Epithelial cell of esophagus (primary cell): ENCODE measurements around the gene PTPN18.

Source experiments
- DNase-seq: peaks from one replicate; pipeline ENCODE4 v3.0.0; 2010; ENCODE audit warnings: low read depth
- H3K4me3 ChIP-seq: 2 replicates; pipeline ENCODE4 v1.5.1; 2011; ENCODE audit warnings: mild to moderate bottlenecking, low read length, control low read depth
- TF ChIP-seq, protein P1 (sequence below): IDR thresholded peaks from 2 replicates; pipeline ENCODE4 v1.5.1; 2011; ENCODE audit warnings: low read depth, mild to moderate bottlenecking, low read length, control low read depth, inconsistent platforms; ENCODE audit not compliant: insufficient read depth; ENCODE audit errors: missing control alignments

The PTPN18 gene

DNA sequence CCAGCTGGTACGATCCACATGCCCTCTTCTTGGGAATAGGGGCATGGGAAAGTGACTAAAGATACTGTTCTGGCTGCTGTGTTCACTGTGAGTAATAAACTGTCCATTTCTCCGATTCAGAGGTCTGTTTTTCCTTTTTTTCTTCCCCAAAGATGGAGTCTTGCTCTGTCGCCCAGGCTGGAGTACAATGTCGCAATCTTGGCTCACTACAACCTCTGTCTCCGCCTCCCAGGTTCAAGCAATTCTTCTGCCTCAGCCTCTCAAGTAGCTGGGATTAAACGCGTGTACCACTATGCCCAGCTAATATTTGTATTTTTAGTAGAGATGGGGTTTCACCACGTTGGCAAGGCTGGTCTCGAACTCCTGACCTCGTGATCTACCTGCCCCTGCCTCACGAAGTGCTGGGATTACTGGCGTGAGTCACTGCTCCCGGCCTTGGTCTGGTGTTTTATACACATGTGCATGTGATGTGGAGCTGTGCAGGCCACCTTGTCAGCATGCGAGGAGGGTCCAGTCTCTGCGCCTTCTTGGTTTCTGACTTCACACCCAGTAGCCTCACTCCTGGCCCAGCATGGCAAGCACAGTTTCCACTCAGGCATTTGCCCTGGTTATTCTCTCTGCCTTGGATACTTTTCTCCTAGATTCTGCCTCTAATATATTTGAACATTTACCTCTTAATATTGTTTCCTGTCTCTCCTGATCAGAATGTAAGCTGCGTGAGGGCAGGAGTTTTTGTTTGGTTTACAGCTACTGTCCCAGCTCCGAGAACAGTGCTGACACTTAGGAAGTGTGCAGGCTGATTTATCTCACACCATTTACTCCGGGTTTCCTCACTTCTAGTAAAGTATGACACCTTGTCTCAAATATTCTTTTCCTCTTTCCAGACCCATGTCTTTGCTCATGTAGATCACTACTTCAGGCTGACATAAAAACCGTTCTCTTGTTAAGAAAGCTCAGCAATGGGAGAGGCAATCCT, 19.7 kb downstream of the PTPN18 start:
- no peak for DNase-seq
- H3K4me3 ChIP-seq = no peak overlapping the region
- TF ChIP-seq, protein P1, sequence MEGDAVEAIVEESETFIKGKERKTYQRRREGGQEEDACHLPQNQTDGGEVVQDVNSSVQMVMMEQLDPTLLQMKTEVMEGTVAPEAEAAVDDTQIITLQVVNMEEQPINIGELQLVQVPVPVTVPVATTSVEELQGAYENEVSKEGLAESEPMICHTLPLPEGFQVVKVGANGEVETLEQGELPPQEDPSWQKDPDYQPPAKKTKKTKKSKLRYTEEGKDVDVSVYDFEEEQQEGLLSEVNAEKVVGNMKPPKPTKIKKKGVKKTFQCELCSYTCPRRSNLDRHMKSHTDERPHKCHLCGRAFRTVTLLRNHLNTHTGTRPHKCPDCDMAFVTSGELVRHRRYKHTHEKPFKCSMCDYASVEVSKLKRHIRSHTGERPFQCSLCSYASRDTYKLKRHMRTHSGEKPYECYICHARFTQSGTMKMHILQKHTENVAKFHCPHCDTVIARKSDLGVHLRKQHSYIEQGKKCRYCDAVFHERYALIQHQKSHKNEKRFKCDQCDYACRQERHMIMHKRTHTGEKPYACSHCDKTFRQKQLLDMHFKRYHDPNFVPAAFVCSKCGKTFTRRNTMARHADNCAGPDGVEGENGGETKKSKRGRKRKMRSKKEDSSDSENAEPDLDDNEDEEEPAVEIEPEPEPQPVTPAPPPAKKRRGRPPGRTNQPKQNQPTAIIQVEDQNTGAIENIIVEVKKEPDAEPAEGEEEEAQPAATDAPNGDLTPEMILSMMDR = no peak

DNA sequence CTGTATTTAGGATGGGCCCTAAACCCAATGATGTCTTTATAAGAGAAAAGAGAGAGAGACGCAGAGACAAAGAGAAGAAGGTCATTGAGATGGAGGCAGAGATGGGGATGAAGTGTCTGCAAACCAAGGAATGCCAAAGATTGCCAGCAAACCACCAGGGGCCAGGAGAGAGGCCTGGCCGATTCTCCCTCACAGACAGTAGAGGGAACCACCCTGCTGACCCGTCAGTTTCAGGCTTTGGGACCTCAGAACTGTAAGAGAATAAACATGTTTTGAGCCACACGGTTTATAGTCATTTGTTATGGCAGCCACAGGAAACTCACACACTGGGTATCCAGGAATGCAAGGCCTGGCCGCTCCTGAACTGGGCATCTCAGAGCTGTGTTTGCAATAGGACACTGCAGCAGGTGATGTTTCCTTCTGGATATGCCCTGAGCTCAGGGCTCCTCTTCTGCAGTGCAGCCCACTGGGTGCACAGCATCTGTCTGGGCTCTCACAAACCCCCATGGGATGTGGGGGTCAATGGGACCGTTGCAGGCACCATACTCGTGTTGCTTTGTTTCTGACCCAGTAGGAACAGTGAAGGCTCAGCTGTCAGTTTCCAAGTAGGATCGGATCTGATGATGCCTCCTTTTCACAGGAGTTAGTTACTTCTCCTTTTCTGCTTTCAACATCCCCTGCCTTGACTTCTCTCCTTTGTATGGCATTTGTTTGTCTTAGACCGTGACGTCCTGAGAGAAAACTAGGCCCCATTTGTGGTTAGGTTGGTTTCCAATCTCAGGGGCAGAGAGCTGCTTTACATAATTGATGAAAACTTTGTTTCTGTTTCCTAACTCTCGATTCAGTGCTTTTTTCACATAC, 20.8 kb downstream of the PTPN18 start:
- no peak for DNase-seq
- TF ChIP-seq, protein P1 = no peak
- no peak overlapping the region for H3K4me3 ChIP-seq

DNA sequence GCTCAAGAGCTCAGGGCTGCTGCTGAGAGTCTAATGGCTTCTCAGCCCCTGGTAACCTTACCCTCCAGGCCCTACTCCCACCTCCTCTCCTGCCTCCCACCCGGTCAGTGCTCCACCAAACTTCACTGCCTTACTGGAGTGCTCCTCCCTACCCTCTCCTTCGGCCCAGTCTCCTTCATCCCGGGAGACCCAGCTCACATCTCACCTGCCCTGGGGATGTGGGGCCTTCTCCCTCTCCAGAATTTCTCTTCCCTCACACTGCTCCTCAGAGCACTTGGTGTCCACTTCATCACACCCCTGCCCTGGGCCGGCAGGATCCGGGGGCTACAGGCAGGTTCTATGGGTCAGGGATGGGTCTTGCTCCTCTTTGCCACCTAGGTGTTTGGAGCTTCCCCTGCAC, 21.6 kb downstream of the PTPN18 start:
- no peak for DNase-seq
- no peak overlapping the region for H3K4me3 ChIP-seq
- TF ChIP-seq, protein P1 = no peak

DNA sequence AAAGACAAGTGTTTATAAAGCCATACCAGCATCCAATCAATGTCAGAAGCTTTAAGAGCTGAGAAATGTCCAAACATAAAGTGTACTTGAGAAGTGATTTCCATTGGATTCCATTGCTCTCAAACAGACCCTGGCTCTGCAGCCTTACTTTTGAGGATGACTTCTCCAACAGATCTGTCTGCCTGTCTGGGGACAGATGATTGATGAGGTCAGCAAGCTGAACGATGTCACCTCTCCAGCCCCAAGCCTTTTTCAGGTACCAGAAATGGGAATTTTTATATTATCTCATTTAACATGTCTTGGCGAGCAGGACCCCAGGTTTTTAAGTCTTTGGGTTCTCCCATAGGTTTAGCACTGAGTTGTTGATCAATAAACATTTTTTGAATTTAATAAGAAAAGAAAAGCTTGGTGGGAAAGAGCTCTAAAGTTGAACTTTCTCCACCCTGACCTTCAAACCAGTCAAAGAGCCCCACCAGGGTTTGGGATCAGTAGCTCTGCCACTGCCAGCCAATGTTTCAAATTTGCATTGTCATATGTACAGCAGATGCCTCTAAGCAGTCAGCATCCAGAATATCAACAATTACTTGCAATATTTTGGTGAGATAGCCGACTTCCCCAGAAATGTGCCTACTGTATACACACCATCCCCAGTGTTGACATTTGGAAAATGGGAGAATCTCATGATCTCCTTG, 22.5 kb downstream of the PTPN18 start:
- no peak for DNase-seq
- H3K4me3 ChIP-seq = no peak overlapping the region
- TF ChIP-seq, protein P1 = no peak

DNA sequence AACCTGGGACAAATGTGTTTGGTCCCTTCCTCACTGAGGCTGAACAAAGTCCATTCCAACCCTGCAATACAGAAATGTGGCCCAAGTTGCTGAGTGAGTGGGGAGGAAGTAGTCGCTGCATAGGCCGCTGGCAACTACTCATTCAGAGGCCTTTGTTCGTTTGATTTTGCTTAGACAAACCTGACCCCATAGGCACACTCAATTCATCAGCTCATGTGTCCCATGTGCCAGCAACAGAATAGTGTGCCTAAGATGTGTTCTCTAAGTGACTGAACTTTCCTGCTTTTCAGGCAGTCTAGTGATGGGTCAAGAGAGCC, 23.0 kb downstream of the PTPN18 start:
- no peak for DNase-seq
- TF ChIP-seq, protein P1 = no peak
- H3K4me3 ChIP-seq = no peak overlapping the region

DNA sequence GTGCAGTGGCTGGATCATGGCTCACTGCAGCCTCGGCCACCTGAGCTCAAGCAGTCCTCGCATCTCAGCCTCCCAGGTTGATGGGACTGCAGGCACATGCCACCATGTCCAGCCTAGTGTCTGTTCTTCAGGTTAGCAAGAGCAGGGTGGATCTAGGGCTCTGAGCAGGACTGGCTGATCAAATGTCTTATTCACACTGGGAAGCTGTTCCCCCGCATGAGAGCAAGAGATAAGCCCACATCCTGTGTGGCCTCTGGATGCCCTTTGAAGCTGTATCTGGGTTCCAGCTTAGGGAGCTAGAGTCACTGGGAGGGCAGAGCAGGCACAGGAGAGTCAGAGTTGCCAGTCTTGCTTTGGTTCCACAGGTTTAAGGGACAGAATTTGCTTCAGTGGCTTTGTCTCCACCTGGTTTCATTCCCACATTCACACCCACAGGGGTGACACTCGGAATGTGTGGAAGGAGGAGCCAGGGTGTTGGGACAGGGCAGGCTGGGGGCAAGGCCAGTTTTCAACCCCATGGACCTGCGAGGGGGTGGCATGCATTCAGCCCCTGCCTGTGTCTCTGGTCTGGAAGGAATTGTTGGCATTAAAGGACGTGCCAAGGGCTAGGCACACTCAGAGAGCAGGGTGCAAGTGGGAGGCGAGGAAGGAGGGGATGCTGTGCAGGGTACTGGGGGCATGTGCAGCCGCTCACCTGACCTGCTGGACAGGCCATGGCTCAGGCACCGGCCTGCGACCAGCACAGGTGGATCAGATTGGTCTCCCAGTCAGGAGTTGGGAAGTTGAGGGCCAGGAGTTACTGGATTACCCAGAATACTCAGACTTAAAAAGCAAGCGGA, 24.5 kb downstream of the PTPN18 start:
- TF ChIP-seq, protein P1 = no peak
- DNase-seq = no peak
- no peak overlapping the region for H3K4me3 ChIP-seq
